Activated CD8-positive, alpha-beta memory T cell treated with anti-CD3 and anti-CD28 coated beads, Interleukin-2, amount 50 U/mL, for 48 hours (primary cell): ENCODE results near the gene CGB8.

Experiments used
- DNase-seq: peaks from one replicate; pipeline ENCODE4 v3.0.0-alpha.2; 2020

The CGB8 gene

DNA sequence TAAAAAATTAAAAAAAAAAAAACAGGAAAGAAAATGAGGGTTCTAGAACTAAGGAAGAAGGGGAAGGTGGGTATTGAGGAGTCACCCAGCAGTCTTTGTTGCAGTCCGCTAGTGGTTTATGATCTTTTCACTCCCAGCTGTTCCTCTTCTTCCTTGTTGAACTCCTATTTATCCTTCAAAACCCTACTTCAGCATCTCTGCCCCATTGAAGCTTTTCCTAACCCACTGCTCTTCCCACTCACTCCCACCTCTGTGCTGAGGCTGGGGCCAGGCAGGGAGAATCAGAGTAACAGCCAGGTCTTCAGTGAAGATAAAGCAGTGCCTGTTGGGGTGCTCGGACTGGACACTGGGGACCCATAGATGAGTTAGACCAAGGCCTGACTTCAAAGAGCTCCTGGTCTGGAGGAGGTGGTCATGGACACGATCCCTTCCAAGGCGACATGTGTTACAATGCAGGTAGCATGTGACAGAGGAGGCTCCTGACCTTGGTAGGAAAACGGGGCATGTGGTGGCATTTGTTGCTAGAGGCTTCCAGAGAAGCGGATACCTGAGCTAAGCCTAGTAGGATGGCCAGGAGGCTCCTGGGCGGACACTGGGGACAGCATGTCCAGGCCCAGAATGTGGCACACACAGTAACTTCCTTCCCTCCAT lies 43.8 kb downstream of the CGB8 start:
- no peak for DNase-seq

DNA sequence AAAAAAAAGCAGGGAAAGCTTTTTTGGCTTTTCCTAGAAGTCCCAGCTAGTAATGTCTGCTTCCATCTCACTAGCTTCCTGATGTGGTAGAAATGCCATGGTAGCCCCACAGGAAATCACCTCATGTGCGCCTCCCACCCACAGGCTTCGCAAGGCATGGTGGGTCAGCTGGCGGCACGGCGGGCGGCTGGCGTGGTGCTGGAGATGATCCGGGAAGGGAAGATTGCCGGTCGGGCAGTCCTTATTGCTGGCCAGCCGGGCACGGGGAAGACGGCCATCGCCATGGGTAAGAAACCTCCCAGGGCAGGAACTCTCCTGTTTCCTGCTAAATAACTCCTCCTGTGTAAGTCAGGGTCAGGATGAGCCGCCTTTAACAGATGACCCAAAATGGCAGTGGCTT lies 44.8 kb downstream of the CGB8 start:
- no peak for DNase-seq

DNA sequence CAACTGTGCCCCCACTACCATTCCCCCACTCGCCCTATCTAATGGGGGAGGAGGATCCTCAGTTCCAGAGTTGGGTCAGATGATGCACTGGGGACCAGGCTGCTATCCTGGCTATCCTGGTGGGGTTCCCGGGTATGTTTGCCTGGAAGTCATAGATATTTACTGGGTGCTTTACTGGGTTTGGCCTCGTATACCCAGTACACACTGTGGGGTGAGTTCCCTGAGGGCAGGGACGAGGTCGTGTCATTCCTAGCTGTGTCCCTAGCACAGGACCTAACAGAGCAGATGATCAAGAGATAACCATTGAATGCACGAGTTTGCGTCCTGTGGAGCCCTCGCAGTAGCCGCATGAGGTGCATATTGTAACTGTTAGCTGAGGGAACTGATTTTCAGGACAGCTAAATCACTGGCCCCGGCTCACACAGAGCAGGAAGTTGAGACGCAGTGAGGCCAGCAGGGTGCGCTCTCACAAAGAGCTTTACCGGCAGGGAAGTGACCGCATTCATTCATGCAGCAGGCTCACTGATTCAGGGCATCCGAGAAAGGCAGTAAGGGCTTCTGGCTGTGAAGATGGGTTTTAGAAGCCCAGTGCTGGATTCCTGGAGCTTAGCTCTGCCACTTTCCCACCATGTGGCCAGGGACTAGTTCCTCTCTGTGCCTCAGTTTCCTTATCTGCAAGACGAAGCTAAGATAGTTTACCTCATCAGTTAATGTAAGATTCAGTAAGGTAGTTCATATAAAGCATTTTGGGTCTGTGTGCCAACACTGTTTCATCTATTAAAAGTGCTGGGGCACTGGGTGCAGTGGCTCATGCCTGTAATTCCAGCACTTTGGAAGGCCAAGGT lies 49.2 kb downstream of the CGB8 start:
- DNase-seq = peak; percentile 81

DNA sequence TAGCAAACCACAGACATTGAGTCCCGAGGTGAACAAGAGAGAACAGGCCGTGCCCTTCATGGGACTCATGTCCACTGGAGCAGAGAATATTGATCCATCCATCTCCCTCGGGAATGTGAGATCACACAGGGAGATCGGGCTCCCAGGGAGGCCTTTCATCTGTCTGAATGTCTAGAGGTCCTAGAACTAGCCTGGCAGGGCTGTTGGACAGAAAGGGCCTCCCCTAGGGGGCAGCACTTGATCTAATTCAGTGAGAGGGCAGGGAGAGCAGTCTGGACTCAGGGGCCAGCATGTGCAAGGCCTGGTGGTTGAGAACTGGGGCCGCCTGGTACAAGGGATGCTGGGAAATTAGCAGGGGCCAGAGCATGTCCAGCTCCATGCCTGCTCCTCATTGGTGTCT lies 50.9 kb downstream of the CGB8 start:
- peak; percentile 81 for DNase-seq
